HL-60 (cell line): ENCODE results near the gene PTPRT.

Source experiments
- DNase-seq, 2 experiments: peaks; one replicate each; pipeline ENCODE4 v3.0.0-alpha.2; 2010 to 2020; ENCODE audit warnings: low read depth in 1 of 2, low spot score in 1 of 2
- H3K27ac ChIP-seq: fragments of 250-450 bp; sonication (Bioruptor Pico); replicated peaks from 2 replicates; pipeline ENCODE4 v1.5.1; 2020; ENCODE audit warnings: mild to moderate bottlenecking, moderate library complexity
- H3K27me3 ChIP-seq: fragments of 250-450 bp; sonication (Bioruptor Pico); 2 replicates; pipeline ENCODE4 v1.5.1; 2021; ENCODE audit warnings: mild to moderate bottlenecking, moderate library complexity; ENCODE audit not compliant: insufficient read depth, poor library complexity, severe bottlenecking
- H3K4me3 ChIP-seq: replicated peaks from 2 replicates; pipeline ENCODE4 v1.5.1; 2011; ENCODE audit warnings: mild to moderate bottlenecking, control low read depth, low read length; ENCODE audit not compliant: insufficient read depth
- GABPA ChIP-seq: IDR thresholded peaks from 2 replicates; pipeline ENCODE4 v1.6.1; 2012; ENCODE audit warnings: low read depth
- POLR2AphosphoS5 ChIP-seq: IDR thresholded peaks from 2 replicates; pipeline ENCODE4 v1.6.1; 2012; ENCODE audit warnings: low read depth
- SPI1 ChIP-seq: IDR thresholded peaks from 2 replicates; pipeline ENCODE4 v1.6.1; 2012; ENCODE audit warnings: low read depth, mild to moderate bottlenecking, borderline replicate concordance
- TF ChIP-seq, protein P1 (sequence below): IDR thresholded peaks from 2 replicates; pipeline ENCODE4 v1.6.1; 2012; ENCODE audit warnings: low read depth; ENCODE audit not compliant: insufficient replicate concordance
- TF ChIP-seq, protein P2 (sequence below): IDR thresholded peaks from one replicate; pipeline ENCODE4 v1.5.1; 2011; ENCODE audit warnings: low read length, control low read depth, inconsistent platforms; ENCODE audit not compliant: insufficient read depth

Gene PTPRT

DNA sequence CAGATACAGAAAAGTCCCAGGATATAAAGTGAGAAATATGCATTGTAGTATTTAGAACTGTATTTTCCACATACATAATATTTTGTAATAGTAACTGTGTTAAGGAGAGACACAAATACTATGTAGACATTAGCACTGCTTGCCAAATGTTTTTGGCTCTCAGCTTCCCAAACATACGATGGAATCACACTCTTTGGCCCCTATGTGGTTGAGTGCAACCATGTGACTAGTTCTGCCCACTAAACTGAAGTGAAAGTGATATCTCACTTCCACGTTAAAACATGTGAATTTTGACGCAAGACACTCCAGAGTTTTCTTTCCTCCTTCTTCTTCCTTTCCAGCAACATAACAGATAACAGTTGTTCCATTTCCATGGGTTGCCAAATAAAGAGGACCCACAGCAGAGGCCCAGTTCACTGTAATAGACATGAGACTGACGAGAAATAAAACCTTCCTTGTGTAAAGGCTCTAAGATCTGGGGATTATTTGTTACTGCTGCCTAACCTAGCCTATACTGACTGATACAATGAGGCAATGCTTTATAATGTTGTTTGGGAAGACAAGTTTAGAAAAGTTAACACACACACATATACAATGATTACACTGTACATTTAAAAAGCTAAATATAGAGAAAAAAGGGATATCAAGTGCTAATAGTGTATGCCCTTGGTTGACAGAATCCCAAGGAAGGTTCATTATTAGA, 97.2 kb downstream of the PTPRT start:
- no peak for TF ChIP-seq SPI1
- TF ChIP-seq GABPA = no peak
- TF ChIP-seq, protein P1, sequence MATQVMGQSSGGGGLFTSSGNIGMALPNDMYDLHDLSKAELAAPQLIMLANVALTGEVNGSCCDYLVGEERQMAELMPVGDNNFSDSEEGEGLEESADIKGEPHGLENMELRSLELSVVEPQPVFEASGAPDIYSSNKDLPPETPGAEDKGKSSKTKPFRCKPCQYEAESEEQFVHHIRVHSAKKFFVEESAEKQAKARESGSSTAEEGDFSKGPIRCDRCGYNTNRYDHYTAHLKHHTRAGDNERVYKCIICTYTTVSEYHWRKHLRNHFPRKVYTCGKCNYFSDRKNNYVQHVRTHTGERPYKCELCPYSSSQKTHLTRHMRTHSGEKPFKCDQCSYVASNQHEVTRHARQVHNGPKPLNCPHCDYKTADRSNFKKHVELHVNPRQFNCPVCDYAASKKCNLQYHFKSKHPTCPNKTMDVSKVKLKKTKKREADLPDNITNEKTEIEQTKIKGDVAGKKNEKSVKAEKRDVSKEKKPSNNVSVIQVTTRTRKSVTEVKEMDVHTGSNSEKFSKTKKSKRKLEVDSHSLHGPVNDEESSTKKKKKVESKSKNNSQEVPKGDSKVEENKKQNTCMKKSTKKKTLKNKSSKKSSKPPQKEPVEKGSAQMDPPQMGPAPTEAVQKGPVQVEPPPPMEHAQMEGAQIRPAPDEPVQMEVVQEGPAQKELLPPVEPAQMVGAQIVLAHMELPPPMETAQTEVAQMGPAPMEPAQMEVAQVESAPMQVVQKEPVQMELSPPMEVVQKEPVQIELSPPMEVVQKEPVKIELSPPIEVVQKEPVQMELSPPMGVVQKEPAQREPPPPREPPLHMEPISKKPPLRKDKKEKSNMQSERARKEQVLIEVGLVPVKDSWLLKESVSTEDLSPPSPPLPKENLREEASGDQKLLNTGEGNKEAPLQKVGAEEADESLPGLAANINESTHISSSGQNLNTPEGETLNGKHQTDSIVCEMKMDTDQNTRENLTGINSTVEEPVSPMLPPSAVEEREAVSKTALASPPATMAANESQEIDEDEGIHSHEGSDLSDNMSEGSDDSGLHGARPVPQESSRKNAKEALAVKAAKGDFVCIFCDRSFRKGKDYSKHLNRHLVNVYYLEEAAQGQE = no peak
- TF ChIP-seq, protein P2, sequence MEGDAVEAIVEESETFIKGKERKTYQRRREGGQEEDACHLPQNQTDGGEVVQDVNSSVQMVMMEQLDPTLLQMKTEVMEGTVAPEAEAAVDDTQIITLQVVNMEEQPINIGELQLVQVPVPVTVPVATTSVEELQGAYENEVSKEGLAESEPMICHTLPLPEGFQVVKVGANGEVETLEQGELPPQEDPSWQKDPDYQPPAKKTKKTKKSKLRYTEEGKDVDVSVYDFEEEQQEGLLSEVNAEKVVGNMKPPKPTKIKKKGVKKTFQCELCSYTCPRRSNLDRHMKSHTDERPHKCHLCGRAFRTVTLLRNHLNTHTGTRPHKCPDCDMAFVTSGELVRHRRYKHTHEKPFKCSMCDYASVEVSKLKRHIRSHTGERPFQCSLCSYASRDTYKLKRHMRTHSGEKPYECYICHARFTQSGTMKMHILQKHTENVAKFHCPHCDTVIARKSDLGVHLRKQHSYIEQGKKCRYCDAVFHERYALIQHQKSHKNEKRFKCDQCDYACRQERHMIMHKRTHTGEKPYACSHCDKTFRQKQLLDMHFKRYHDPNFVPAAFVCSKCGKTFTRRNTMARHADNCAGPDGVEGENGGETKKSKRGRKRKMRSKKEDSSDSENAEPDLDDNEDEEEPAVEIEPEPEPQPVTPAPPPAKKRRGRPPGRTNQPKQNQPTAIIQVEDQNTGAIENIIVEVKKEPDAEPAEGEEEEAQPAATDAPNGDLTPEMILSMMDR = no peak
- TF ChIP-seq POLR2AphosphoS5 = no peak
- Histone ChIP-seq H3K4me3 (no peak overlapping the region), H3K27me3 (no peaks in the 10 kb centered on the region), H3K27ac (no peak overlapping the region)
- no peak for DNase-seq

DNA sequence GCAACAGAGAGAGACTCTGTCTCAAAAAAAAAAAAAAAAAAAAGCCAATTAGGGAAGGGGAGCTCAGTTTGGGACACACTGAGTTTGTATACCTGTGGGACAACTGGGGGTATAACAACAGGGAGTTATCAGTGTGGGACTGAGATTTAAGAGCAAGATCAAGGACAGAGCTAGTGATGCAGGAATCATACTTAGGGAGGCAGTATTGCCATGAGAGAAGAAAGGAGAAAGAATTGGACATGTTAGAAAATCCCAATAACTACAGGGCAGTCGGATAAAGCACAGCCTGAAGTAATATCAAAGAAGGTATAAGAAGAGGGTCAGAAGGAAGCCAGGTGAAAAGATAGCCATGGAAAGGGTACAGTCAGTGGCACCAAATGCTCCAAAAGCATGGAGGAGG, 121.2 kb downstream of the PTPRT start:
- TF ChIP-seq, protein P2 = no peak
- TF ChIP-seq GABPA (no peak), SPI1 (no peak), POLR2AphosphoS5 (no peak)
- TF ChIP-seq, protein P1 = no peak
- no peak for DNase-seq
- no peak overlapping the region for H3K27ac ChIP-seq
- no peak overlapping the region for H3K4me3 ChIP-seq
- H3K27me3 ChIP-seq = no peaks in the 10 kb centered on the region

DNA sequence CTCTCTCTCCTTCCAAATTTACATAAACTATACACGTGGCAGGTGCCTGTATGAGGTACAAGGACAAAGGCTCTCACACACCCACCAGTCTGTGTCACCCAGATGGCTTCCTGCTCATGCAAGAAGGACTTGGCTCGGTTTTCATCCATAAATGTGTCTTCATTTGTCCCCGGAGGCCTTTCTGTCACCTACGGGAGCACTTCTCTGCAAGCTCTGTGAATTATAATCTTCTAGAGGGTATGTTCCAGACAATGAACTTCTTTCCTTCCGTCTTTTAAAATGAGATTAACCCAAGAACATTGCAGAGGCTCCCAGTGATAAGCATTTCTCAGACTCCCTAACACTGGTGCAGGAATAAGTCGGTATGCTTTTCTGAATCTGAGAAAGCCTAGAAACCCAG, 123.6 kb downstream of the PTPRT start:
- Histone ChIP-seq H3K27ac (no peak overlapping the region), H3K4me3 (no peak overlapping the region), H3K27me3 (no peaks in the 10 kb centered on the region)
- DNase-seq = no peak
- no peak for TF ChIP-seq GABPA
- TF ChIP-seq, protein P2 = no peak
- no peak for TF ChIP-seq SPI1
- no peak for TF ChIP-seq POLR2AphosphoS5
- TF ChIP-seq, protein P1 = no peak
